ENCODE measurements around the gene ACVR1B. TPM values are rescaled to one million over a fixed set of nuclear protein-coding genes. Genes with fewer than 3 reads are reported as not detected.

The ACVR1B gene
- 49.8 TPM for total RNA-seq

- peak; percentile 92 for DNase-seq (ENCODE audit: low spot score)
These were observed at the start of gene ACVR1B for GRCh38 chr12:51951199-51951842. TSS of gene ACVR1B (plus strand) at chr12:51951699. CDS start at chr12:51951744, 45 bp downstream.

- no peak for DNase-seq (ENCODE audit: low spot score)
These were observed 49.6 kb upstream of the ACVR1B start for GRCh38 chr12:51901881-51902280.

- DNase-seq (ENCODE audit: low spot score) = no peak
These were observed 46.5 kb upstream of the ACVR1B start for GRCh38 chr12:51904951-51905470.

- no peak for DNase-seq (ENCODE audit: low spot score)
These were observed 45.7 kb upstream of the ACVR1B start for GRCh38 chr12:51905471-51906429.

- DNase-seq (ENCODE audit: low spot score) = no peak
These were observed 44.9 kb upstream of the ACVR1B start for GRCh38 chr12:51906430-51907082.

- DNase-seq (ENCODE audit: low spot score) = no peak
These were observed 44.2 kb upstream of the ACVR1B start, which contains the start of gene ACVRL1 for GRCh38 chr12:51907083-51907855. TSS of gene ACVRL1 (plus strand) at chr12:51907504. CDS start at chr12:51912475, 4,971 bp downstream.

DNA sequence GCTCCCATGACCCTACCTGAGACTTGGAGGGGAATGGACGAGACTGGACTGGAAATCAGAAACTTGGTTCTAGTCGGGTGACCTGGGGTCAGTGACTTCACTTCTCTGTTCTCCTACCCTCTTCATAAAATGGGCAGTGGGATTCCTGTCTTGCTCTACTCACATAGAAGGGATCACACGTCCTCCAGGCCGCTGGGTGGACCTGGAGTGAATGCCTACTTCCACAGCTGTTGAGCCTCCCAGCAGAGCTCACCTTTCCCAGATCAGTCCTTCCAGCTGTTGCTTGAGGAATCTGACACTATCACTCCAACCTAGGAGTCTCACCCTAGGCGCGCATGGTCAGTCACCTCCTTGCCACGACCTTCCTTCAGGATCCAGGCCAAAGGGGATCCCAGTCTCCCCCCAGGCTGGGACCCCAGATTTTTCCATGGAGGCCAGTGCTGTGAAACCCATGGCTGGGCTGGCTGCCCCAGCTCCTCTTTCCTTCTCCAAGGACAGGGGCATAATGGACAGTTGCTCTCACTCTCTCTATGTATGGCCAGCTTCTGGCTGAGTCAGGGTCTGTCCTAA is 43.6 kb upstream of the ACVR1B start:
- no peak for DNase-seq (ENCODE audit: low spot score)

DNA sequence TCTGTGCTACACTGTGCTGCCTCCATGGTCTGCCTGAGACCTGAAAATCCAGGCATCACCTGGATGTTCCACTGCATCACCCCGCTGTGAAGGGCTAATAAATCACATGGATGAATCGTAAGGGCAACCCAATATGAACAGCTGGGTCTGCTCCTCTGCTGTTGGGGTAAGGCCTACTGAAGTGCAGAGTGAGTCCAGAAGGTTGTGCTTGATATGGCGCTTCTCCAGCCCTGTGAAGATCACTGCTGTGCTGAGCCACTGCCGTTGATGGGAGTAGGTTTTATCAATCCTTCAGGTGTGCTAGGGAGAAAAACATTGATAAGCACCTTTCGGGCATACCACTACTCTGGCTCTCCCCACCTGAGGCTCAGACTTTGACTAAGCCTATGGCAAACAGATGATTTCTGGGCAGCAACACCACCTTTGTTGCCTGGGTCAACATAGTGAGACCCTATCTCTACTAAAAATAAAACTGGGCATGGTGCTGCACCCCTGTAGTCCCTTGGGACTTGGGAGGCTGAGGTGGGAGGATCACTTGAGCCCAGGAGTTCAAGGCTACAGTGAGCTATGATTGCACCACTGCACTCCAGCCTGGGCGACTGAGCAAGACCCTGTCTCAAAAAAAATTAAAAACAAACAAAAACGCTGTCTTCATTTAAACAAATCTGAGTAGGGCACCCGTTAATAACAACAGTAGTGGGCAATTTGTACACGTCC is 42.5 kb upstream of the ACVR1B start:
- DNase-seq (ENCODE audit: low spot score) = no peak

GRCh38 chr12:51910168-51910567 is 41.3 kb upstream of the ACVR1B start:
- no peak for DNase-seq (ENCODE audit: low spot score)

DNA sequence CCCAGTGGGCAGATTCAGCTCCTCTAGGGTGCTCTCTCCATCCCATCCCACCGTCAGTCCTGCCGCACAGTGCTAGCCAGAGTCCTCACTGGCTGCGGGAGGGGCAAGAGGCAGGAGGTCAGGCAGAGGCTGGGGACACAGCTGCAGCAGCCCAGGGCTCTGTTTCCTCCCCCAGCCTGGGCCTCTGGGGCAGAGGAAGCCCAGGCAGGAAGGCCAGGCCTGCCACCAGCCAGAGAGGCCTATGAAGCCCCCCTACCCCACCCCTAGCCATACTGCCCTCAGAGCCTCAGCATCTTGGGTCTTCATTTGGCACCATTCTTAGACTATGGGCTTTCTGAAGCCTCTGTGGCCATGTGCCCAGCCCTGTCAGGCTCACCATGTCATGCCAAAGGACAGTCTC is 40.8 kb upstream of the ACVR1B start:
- no peak for DNase-seq (ENCODE audit: low spot score)

DNA sequence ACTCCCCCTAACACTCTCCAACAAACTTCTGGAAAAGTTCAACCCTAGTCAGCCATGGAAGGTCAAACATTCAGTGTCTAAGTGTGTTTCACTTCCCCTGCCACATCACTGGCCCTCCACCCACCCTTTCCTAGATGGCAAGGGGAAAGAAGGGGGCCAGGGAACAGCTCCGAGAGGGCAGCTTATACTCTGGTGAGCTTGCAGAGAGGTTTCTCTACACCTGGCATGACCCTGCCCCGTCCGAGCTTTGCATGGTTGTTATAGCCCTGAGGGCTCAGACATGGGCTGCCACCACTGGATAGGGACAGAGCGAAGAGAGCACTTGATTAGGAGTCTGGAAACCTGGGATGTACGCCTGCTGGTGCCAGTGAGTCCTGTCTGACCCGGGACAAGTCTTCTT is 40.2 kb upstream of the ACVR1B start:
- no peak for DNase-seq (ENCODE audit: low spot score)

DNA sequence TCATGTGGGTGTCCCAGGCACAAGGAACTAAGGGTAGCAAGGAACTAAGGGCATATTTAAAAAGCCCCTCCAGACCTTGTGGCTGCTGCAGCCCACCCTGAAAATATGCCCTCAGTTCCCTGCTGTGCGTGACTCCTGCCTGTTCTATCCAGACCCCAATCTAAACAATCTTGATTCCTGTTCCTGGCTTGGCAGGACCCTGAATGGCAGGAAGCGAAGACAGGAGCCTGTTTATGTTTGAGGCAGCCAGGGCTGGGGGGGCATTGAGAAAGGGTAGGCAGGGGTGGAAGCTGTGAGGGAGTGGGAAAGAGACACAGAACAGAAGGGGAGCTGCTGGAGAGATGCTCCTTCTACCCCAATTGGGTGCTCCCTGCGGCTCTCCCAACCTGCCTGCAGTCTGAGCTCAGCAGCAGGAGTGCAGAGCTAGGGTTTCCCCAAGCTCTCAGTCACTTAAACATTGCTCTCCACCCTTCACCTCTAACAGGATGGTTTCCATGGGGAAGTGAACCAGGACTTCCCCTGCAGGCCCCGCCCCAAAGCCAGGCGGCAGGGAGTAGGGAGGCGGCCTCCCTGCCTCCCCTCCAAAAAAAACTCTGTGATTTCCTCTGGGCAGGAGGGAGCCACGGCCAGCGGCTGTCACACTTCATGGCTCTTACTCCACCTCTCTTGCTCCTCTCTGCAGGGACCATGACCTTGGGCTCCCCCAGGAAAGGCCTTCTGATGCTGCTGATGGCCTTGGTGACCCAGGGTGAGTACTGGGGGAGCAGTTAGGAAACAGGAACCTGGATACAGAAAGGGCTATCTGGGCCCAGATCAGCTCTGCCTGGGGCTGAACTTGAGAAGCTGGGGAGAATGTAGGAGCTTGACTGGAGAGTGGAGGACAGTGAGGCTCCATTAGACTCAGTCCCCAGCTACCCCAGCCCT is 39.4 kb upstream of the ACVR1B start:
- no peak for DNase-seq (ENCODE audit: low spot score)

DNA sequence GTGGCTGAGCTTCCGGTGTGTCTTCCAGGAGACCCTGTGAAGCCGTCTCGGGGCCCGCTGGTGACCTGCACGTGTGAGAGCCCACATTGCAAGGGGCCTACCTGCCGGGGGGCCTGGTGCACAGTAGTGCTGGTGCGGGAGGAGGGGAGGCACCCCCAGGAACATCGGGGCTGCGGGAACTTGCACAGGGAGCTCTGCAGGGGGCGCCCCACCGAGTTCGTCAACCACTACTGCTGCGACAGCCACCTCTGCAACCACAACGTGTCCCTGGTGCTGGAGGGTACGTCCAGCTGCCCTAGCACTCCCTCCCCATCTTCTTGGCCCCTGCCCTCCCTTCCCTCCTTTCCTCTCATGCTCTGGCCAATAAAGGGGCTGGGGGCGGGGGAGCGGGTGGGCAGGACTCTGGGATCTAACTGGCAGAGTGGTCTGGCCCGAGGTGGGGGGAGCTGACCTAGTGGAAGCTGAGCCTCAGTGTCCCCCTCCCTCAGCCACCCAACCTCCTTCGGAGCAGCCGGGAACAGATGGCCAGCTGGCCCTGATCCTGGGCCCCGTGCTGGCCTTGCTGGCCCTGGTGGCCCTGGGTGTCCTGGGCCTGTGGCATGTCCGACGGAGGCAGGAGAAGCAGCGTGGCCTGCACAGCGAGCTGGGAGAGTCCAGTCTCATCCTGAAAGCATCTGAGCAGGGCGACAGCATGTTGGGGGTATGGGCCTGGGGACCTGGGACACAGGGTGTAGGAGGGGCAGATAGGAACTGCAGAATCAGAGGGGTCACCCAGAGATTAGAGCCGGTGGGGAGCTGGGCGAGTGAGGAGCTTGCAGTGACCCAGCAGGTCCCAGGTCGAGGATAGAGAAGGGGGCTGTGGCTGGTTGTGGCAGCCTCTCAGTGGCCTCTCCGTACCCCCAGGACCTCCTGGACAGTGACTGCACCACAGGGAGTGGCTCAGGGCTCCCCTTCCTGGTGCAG is 38.1 kb upstream of the ACVR1B start:
- no peak for DNase-seq (ENCODE audit: low spot score)

GRCh38 chr12:51914034-51914923 is 37.2 kb upstream of the ACVR1B start:
- no peak for DNase-seq (ENCODE audit: low spot score)

GRCh38 chr12:51915003-51915625 is 36.4 kb upstream of the ACVR1B start:
- DNase-seq (ENCODE audit: low spot score) = no peak

DNA sequence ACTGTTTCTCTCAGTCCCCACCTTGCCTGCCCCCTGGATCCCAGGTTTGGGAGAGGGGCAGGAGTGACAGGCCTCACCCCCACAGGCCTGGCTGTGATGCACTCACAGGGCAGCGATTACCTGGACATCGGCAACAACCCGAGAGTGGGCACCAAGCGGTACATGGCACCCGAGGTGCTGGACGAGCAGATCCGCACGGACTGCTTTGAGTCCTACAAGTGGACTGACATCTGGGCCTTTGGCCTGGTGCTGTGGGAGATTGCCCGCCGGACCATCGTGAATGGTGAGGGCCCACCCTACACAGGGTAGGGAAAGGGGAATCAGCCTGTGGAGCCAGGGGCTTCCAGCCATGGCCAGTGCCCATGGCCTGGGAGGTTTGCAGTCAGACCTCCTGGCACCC is 35.5 kb upstream of the ACVR1B start:
- DNase-seq (ENCODE audit: low spot score) = no peak

Data from mucosa of gallbladder (tissue), 1 donor.